ENCODE data around the gene TBC1D2B.
"Not testable (repeated sequence)": the region's sequence is repeated elsewhere in the genome, so short reads cannot be mapped to it uniquely, and the experiment has no call there.

- not testable (repeated sequence) for TF ChIP-seq POLR2A, CTCF (IDR thresholded peaks at IDR 0.05)
These were observed 80.3 kb downstream of the TBC1D2B start for GRCh38 chr15:77997221-77997620.

Measured in testis (tissue), 2 donors.